Measurements from ENCODE around the gene AP3S2. TPM values are rescaled to one million over a fixed set of nuclear protein-coding genes. Genes with fewer than 3 reads are reported as not detected.

The AP3S2 gene
- total RNA-seq, 4 donors from 2014 or later, result 17.4 to 70.6 (median 35.9) TPM

- TF ChIP-seq CTCF (IDR thresholded peaks at IDR 0.05), result no peak
- TF ChIP-seq POLR2A (IDR thresholded peaks at IDR 0.05), result no peak
- DNase-seq, result no peak
- intact Hi-C loops (cut with DNase I; ENCODE audit: low total_unique reads), result loop anchor here (10.0 kb wide), 1 partner anchor 579 kb away; no protein-coding TSS in a partner anchor
- Histone ChIP-seq H3K9me3 (no peaks in the 10 kb centered on the region), H3K4me3 (no peak overlapping the region), H3K27me3 (no peaks in the 10 kb centered on the region), H3K27ac (no peak overlapping the region), H3K36me3 (no peaks in the 10 kb centered on the region), H3K4me1 (no peaks in the 10 kb centered on the region)
Measured at GRCh38 chr15:89883518-89883917, 10.3 kb downstream of the AP3S2 start.

- Histone ChIP-seq H3K27me3 (no peaks in the 10 kb centered on the region), H3K4me3 (no peak overlapping the region), H3K36me3 (no peaks in the 10 kb centered on the region), H3K4me1 (no peaks in the 10 kb centered on the region), H3K9me3 (no peaks in the 10 kb centered on the region), H3K27ac (no peak overlapping the region)
- intact Hi-C loops (cut with DNase I; ENCODE audit: low total_unique reads), result loop anchor here (10.0 kb wide), 1 partner anchor 576 kb away; no protein-coding TSS in a partner anchor
- no peak for DNase-seq
- TF ChIP-seq CTCF (IDR thresholded peaks at IDR 0.05) (no peak), POLR2A (IDR thresholded peaks at IDR 0.05) (no peak)
Measured at GRCh38 chr15:89880727-89881126, 13.1 kb downstream of the AP3S2 start.

- no peak for TF ChIP-seq CTCF (IDR thresholded peaks at IDR 0.05)
- TF ChIP-seq POLR2A (IDR thresholded peaks at IDR 0.05), result no peak
- Histone ChIP-seq H3K4me1 (no peaks in the 10 kb centered on the region), H3K27ac (no peak overlapping the region), H3K27me3 (no peaks in the 10 kb centered on the region), H3K36me3 (no peaks in the 10 kb centered on the region), H3K9me3 (no peaks in the 10 kb centered on the region), H3K4me3 (no peak overlapping the region)
- DNase-seq, result no peak
- intact Hi-C loops (cut with DNase I; ENCODE audit: low total_unique reads), result no loop called here
Measured at GRCh38 chr15:89878323-89878722, 15.5 kb downstream of the AP3S2 start.

GRCh38 chr15:89877083-89877425 lies 16.7 kb downstream of the AP3S2 start:
- intact Hi-C loops (cut with DNase I; ENCODE audit: low total_unique reads), result no loop called here
- TF ChIP-seq POLR2A (IDR thresholded peaks at IDR 0.05) (no peak), CTCF (IDR thresholded peaks at IDR 0.05) (no peak)
- Histone ChIP-seq H3K27ac (no peak overlapping the region), H3K36me3 (no peaks in the 10 kb centered on the region), H3K4me1 (no peaks in the 10 kb centered on the region), H3K27me3 (no peaks in the 10 kb centered on the region), H3K4me3 (no peak overlapping the region), H3K9me3 (no peaks in the 10 kb centered on the region)
- no peak for DNase-seq

- Histone ChIP-seq H3K36me3 (no peaks in the 10 kb centered on the region), H3K9me3 (no peaks in the 10 kb centered on the region), H3K4me3 (no peak overlapping the region), H3K27ac (no peak overlapping the region), H3K27me3 (no peaks in the 10 kb centered on the region), H3K4me1 (no peaks in the 10 kb centered on the region)
- TF ChIP-seq CTCF (IDR thresholded peaks at IDR 0.05) (no peak), POLR2A (IDR thresholded peaks at IDR 0.05) (no peak)
- intact Hi-C loops (cut with DNase I; ENCODE audit: low total_unique reads), result no loop called here
- no peak for DNase-seq
Measured at GRCh38 chr15:89876396-89877082, 17.3 kb downstream of the AP3S2 start.
